ENCODE data around the gene ABCB1. TPM values are rescaled to one million over a fixed set of nuclear protein-coding genes. Genes with fewer than 3 reads are reported as not detected.
A peak's percentile ranks its signal among the peaks of the same experiment; 100 is the strongest.

The ABCB1 gene
- polyA plus RNA-seq, 1 experiment: 2.9 TPM

DNA sequence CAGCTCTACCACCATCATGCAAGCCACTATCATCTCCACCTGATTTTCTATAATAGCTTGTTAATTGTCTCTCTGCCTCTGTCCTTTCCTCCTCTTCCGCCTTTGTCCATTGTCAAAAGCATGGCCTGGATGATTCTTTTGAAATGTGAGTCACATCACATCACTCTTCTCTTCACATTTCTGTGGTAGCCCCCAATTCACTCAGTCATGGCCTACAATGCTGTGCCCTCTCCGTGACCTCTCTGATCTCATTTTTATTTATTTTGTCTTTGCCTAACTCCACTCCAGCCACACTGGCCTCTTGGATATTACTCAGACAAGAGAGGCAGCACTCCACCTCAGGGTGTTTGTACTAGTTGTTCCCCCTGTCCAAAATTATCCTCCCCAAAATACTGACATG lies 120.3 kb downstream of the ABCB1 start:
- DNase-seq (ENCODE audit: low read depth, low spot score): no peak
- H3K27ac ChIP-seq (ENCODE audit: low read depth, low read length): no peak overlapping the region
- CTCF ChIA-PET: no interaction called here
- H3K9me3 ChIP-seq (ENCODE audit: control insufficient read depth, insufficient read depth, low read length): no peaks in the 10 kb centered on the region
- TF ChIP-seq, protein P1, sequence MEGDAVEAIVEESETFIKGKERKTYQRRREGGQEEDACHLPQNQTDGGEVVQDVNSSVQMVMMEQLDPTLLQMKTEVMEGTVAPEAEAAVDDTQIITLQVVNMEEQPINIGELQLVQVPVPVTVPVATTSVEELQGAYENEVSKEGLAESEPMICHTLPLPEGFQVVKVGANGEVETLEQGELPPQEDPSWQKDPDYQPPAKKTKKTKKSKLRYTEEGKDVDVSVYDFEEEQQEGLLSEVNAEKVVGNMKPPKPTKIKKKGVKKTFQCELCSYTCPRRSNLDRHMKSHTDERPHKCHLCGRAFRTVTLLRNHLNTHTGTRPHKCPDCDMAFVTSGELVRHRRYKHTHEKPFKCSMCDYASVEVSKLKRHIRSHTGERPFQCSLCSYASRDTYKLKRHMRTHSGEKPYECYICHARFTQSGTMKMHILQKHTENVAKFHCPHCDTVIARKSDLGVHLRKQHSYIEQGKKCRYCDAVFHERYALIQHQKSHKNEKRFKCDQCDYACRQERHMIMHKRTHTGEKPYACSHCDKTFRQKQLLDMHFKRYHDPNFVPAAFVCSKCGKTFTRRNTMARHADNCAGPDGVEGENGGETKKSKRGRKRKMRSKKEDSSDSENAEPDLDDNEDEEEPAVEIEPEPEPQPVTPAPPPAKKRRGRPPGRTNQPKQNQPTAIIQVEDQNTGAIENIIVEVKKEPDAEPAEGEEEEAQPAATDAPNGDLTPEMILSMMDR (IDR thresholded peaks at IDR 0.05; ENCODE audit: low read depth, low read length): no peak
- no peaks in the 10 kb centered on the region for H3K27me3 ChIP-seq (ENCODE audit: control insufficient read depth, insufficient read depth, low read length)
- POLR2A ChIA-PET: no interaction called here
- no peak overlapping the region for H3K4me3 ChIP-seq (ENCODE audit: low read depth, low read length)

DNA sequence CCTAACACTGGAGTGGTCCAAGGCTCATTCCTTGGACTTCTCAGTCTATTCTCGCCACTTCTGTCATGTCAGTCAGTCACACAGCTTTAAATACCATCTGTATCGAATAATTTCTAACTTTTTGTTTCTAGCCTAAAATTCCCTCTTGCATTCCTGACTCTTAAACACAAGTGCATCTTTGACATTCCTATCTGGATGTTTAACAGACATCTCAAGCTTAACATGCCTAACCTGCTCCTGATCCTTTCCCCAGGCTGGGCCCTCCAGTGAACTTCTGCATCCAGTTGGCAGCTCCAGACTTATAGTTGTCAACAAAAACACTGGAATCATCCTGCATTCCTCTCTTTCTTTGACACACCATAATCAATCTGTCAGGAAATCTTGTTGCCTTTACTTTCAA lies 120.7 kb downstream of the ABCB1 start:
- POLR2A ChIA-PET: no interaction called here
- TF ChIP-seq, protein P1 (IDR thresholded peaks at IDR 0.05; ENCODE audit: low read depth, low read length): no peak
- CTCF ChIA-PET: no interaction called here
- Histone ChIP-seq H3K27me3 (ENCODE audit: control insufficient read depth, insufficient read depth, low read length) (peaks cover 4% of the 10 kb centered on the region), H3K4me3 (ENCODE audit: low read depth, low read length) (no peak overlapping the region), H3K9me3 (ENCODE audit: control insufficient read depth, insufficient read depth, low read length) (no peaks in the 10 kb centered on the region), H3K27ac (ENCODE audit: low read depth, low read length) (no peak overlapping the region)
- no peak for DNase-seq (ENCODE audit: low read depth, low spot score)

DNA sequence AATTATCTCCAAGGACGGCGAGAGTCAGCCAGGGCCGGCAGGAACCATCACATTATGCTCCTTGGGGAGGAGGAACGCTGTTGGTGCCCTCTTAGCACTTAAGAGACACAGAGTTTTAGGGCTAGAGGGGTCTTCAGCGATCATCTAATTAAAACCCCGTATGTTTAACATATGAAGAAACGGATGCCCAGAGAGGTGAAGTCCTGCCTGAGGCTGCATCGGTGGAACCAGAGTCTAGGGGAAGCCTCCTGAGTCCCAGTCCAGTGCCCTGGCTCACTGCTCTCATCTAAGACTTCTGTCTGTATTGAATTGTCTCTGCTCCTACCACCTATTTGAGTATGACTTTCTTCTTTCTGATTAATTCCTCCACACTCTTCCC lies 124.5 kb downstream of the ABCB1 start:
- Histone ChIP-seq H3K27me3 (ENCODE audit: control insufficient read depth, insufficient read depth, low read length) (peaks cover 15% of the 10 kb centered on the region), H3K4me3 (ENCODE audit: low read depth, low read length) (no peak overlapping the region), H3K27ac (ENCODE audit: low read depth, low read length) (no peak overlapping the region), H3K9me3 (ENCODE audit: control insufficient read depth, insufficient read depth, low read length) (no peaks in the 10 kb centered on the region)
- TF ChIP-seq, protein P1 (IDR thresholded peaks at IDR 0.05; ENCODE audit: low read depth, low read length): no peak
- POLR2A ChIA-PET: no interaction called here
- CTCF ChIA-PET: no interaction called here
- no peak for DNase-seq (ENCODE audit: low read depth, low spot score)

DNA sequence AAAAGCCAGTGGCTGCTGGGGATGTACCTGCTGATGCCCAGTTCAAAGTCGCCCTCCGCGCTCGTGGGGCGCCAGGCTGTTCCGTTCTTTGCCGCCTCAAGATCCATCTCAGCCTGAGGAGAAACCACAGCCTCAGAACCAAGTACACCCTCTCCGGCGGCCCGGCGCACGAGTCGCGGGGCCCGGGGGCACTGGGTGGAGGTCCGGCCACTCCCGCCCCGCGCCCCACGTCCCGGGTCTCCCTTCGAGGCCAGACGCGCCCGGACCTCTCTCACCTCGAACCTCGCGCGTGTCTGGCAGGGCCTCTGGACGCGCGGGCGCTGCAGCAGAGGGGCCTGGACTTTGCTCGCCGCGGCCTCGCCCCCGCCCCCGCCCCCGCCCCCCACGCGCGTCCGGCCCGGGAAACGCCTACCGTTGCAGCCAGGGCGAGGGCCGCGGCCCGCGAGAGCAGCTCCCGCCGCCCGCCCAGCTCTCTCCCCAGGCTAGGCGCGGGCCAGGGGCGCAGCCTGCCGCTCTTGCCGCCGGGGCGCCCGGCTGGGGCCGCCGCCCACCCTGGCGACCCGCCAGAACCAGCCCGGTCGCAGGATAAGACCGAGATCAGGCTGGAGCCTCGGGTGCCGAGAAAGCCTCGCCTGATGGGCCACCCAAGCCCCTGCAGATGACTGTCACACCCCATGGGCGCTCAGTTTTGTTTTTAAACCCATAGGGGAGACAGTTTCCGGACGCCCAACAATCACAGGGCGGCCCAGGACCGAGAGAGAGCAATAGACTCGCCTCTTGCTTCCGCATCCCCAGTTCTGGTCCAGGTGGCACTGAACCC lies 125.1 kb downstream of the ABCB1 start, which contains the start of gene ABCB4:
TSS of gene ABCB4 (minus strand) at position 322 of the 820 bp plus-strand sequence. CDS start at position 107, 215 bp downstream.
- ChIA-PET POLR2A (no interaction called here), CTCF (no interaction called here)
- H3K9me3 ChIP-seq (ENCODE audit: control insufficient read depth, insufficient read depth, low read length): no peaks in the 10 kb centered on the region
- H3K27me3 ChIP-seq (ENCODE audit: control insufficient read depth, insufficient read depth, low read length): peaks cover 15% of the 10 kb centered on the region
- no peak for DNase-seq (ENCODE audit: low read depth, low spot score)
- TF ChIP-seq, protein P1 (IDR thresholded peaks at IDR 0.05; ENCODE audit: low read depth, low read length): no peak
- no peak within 1 kb of the TSS for H3K27ac ChIP-seq (ENCODE audit: low read depth, low read length)
- peak within 1 kb of the TSS; percentile 31 for H3K4me3 ChIP-seq (ENCODE audit: low read depth, low read length)

DNA sequence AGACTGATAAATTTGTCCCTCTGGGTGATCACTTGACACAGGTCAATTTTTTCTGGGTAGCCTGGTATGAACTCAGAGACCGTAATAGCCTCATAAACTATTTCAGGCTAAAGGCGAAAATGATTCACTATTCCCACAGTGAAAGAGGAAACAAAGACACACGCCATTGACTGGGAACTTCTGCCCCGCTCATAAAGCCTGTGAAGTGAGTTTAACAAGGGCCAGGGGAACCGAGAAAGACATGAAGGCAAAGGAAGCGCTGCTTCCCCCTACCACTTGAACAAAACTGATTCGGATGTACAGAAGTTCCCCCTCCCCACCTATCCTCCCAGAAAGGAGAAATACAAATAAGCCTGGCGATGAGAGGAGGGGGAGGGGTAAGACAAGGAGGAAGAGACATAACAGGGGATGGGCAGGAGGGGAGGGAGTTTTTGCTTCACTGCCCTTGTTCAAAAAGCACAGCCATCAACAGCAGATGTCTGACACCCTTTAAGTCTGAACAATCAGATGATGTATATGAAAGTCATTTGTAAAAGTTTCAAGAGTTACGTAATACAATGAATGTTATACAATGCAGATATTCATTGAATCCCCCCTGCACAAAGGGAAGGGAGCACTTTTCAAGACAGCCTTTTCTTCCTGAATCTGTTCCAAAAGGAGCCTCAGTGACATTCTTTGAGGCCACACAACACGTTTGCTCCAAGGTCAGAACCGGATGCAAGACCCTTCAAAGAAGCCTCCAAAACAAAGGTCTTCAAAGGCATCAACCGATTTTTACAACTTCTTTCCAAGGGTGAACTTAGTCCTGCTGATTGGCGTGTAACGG lies 125.9 kb downstream of the ABCB1 start:
- POLR2A ChIA-PET: no interaction called here
- H3K4me3 ChIP-seq (ENCODE audit: low read depth, low read length): peak overlapping the region; percentile 31
- H3K27ac ChIP-seq (ENCODE audit: low read depth, low read length): no peak overlapping the region
- no peaks in the 10 kb centered on the region for H3K9me3 ChIP-seq (ENCODE audit: control insufficient read depth, insufficient read depth, low read length)
- CTCF ChIA-PET: no interaction called here
- DNase-seq (ENCODE audit: low read depth, low spot score): no peak
- TF ChIP-seq, protein P1 (IDR thresholded peaks at IDR 0.05; ENCODE audit: low read depth, low read length): no peak
- peaks cover 15% of the 10 kb centered on the region for H3K27me3 ChIP-seq (ENCODE audit: control insufficient read depth, insufficient read depth, low read length)
